IMR-90 (cell line): ENCODE results near the gene KRT9. TPM values are rescaled to one million over a fixed set of nuclear protein-coding genes. Genes with fewer than 3 reads are reported as not detected.

ENCODE experiments used
- ATAC-seq: fragments of 200-7000 bp; cut with Tn5 transposase; 2 replicates; pipeline ENCODE4 v1.9.1; 2020; ENCODE audit warnings: low read depth, mild to moderate bottlenecking, moderate library complexity
- BruUV-seq: library from RNA; stranded (reverse); fragments of 400-500 nt; replicated peaks from 2 replicates; lab custom pipeline; 2021; lab: Mats Ljungman, UMichigan
- CTCF ChIA-PET: fragments of 300-600 bp; formaldehyde crosslinking; extraction: SDS; loops from one replicate; lab custom pipeline; 2021; ENCODE audit warnings: antibody characterized with exemption; lab: Yijun Ruan, JAX
- POLR2A ChIA-PET: fragments of 300-600 bp; sonication (Branson Sonifier 250); formaldehyde crosslinking; loops from one replicate; lab custom pipeline; 2022; ENCODE audit warnings: antibody characterized with exemption; ENCODE audit not compliant: unreplicated experiment; lab: Charles Lee
- DNase-seq: peaks from one replicate; pipeline ENCODE4 v3.0.0; 2013
- H2AFZ ChIP-seq: replicated peaks from 2 replicates; pipeline ENCODE3; 2013; ENCODE audit warnings: low read length, mild to moderate bottlenecking; ENCODE audit not compliant: poor library complexity
- H2AK5ac ChIP-seq: 2 replicates; pipeline ENCODE4 v1.6.1; 2013; ENCODE audit warnings: low read depth, low read length, inconsistent platforms
- H2AK9ac ChIP-seq: replicated peaks from 2 replicates; pipeline ENCODE3; 2013; ENCODE audit warnings: mild to moderate bottlenecking, low read depth, low read length, moderate library complexity; ENCODE audit not compliant: poor library complexity
- H2BK120ac ChIP-seq: 2 replicates; pipeline ENCODE4 v1.6.1; 2013; ENCODE audit warnings: low read depth, low read length, inconsistent platforms
- H2BK15ac ChIP-seq: 3 replicates; pipeline ENCODE4 v1.6.1; 2013; ENCODE audit warnings: low read depth, low read length, inconsistent platforms
- H2BK20ac ChIP-seq: 2 replicates; pipeline ENCODE4 v1.6.1; 2013; ENCODE audit warnings: low read depth, mild to moderate bottlenecking, inconsistent platforms, low read length, moderate library complexity
- H2BK5ac ChIP-seq: 2 replicates; pipeline ENCODE4 v1.6.1; 2013; ENCODE audit warnings: mild to moderate bottlenecking, low read depth, low read length, inconsistent platforms; ENCODE audit not compliant: poor library complexity, severe bottlenecking
- H3K14ac ChIP-seq: replicated peaks from 2 replicates; pipeline ENCODE4 v1.6.1; 2013; ENCODE audit warnings: low read depth, low read length, inconsistent platforms
- H3K18ac ChIP-seq: 2 replicates; pipeline ENCODE4 v1.6.1; 2013; ENCODE audit warnings: low read depth, low read length, control low read depth
- H3K23ac ChIP-seq: 2 replicates; pipeline ENCODE4 v1.6.1; 2013; ENCODE audit warnings: low read depth, low read length, inconsistent platforms
- H3K27ac ChIP-seq: 2 replicates; pipeline ENCODE4 v1.5.1; 2013; ENCODE audit warnings: mild to moderate bottlenecking, control low read depth, low read length; ENCODE audit not compliant: insufficient read depth
- H3K27me3 ChIP-seq: 2 replicates; pipeline ENCODE4 v1.6.1; 2013; ENCODE audit warnings: low read length; ENCODE audit not compliant: control insufficient read depth, insufficient read depth
- H3K36me3 ChIP-seq: 2 replicates; pipeline ENCODE4 v1.6.1; 2013; ENCODE audit warnings: low read length, mixed read lengths; ENCODE audit not compliant: control insufficient read depth, insufficient read depth
- H3K4ac ChIP-seq: 2 replicates; pipeline ENCODE4 v1.6.1; 2013; ENCODE audit warnings: low read depth, low read length, inconsistent platforms
- H3K4me1 ChIP-seq: 2 replicates; pipeline ENCODE4 v1.6.1; 2013; ENCODE audit warnings: low read length, mixed read lengths; ENCODE audit not compliant: control insufficient read depth, insufficient read depth
- H3K4me2 ChIP-seq: 2 replicates; pipeline ENCODE4 v1.6.1; 2013; ENCODE audit warnings: low read depth, mild to moderate bottlenecking, control low read depth, low read length, moderate library complexity
- H3K4me3 ChIP-seq: 2 replicates; pipeline ENCODE4 v1.5.1; 2013; ENCODE audit warnings: low read depth, mild to moderate bottlenecking, control low read depth, low read length, moderate library complexity; ENCODE audit not compliant: insufficient read depth
- H3K56ac ChIP-seq: 2 replicates; pipeline ENCODE4 v1.6.1; 2013; ENCODE audit warnings: low read length, inconsistent platforms; ENCODE audit not compliant: insufficient read depth; ENCODE audit errors: extremely low read depth
- H3K79me1 ChIP-seq, 2 experiments: 2 replicates each; pipeline ENCODE4 v1.6.1; 2013; ENCODE audit warnings: low read length in 2 of 2, inconsistent platforms in 1 of 2, low read depth in 1 of 2
- H3K9ac ChIP-seq: 2 replicates; pipeline ENCODE4 v1.6.1; 2013; ENCODE audit warnings: low read depth, low read length, control low read depth
- H3K9me1 ChIP-seq: 2 replicates; pipeline ENCODE4 v1.6.1; 2013; ENCODE audit warnings: low read length, inconsistent platforms; ENCODE audit not compliant: insufficient read depth
- H3K9me3 ChIP-seq: 2 replicates; pipeline ENCODE4 v1.6.1; 2013; ENCODE audit warnings: low read length; ENCODE audit not compliant: control insufficient read depth, insufficient read depth
- H4K20me1 ChIP-seq: 2 replicates; pipeline ENCODE4 v1.6.1; 2013; ENCODE audit warnings: low read length, inconsistent platforms; ENCODE audit not compliant: insufficient read depth
- H4K5ac ChIP-seq: 2 replicates; pipeline ENCODE4 v1.6.1; 2013; ENCODE audit warnings: mild to moderate bottlenecking, low read depth, low read length, control low read depth
- H4K8ac ChIP-seq, 2 experiments: 2 replicates each; pipeline ENCODE4 v1.6.1; 2013; ENCODE audit warnings: low read depth in 2 of 2, low read length in 2 of 2, control low read depth in 1 of 2, inconsistent platforms in 1 of 2
- H4K91ac ChIP-seq: 2 replicates; pipeline ENCODE4 v1.6.1; 2013; ENCODE audit warnings: low read depth, low read length, inconsistent platforms; ENCODE audit not compliant: insufficient read depth
- BHLHE40 ChIP-seq: fragments of 150-350 bp; IDR thresholded peaks from 2 replicates; pipeline ENCODE4 v1.6.1; 2016; ENCODE audit warnings: mild to moderate bottlenecking, low read depth, low read length
- CEBPB ChIP-seq: IDR thresholded peaks from 2 replicates; pipeline ENCODE4 v1.6.1; 2012; ENCODE audit warnings: low read depth, low read length, improper control_type of control experiment
- FOS ChIP-seq: fragments of 150-350 bp; IDR thresholded peaks from 2 replicates; pipeline ENCODE4 v1.6.1; 2016; ENCODE audit warnings: low read depth, low read length
- MAFK ChIP-seq: IDR thresholded peaks from 2 replicates; pipeline ENCODE4 v1.6.1; 2012; ENCODE audit warnings: low read depth, low read length, improper control_type of control experiment
- MXI1 ChIP-seq: IDR thresholded peaks from 2 replicates; pipeline ENCODE4 v1.6.1; 2012; ENCODE audit warnings: low read depth, mild to moderate bottlenecking, low read length, moderate library complexity, borderline replicate concordance
- NFE2L2 ChIP-seq: fragments of 150-350 bp; IDR thresholded peaks from 2 replicates; pipeline ENCODE4 v1.6.1; 2016; ENCODE audit warnings: low read depth, mild to moderate bottlenecking, low read length
- WGBS, 2 experiments: methylation state at CpG; one replicate each; pipeline versions ENCODE4 v1.1.5 to v1.1.7; 2013; ENCODE audit warnings: missing lambda C conversion rate in 2 of 2; ENCODE audit not compliant: insufficient read length in 1 of 2; ENCODE audit errors: extremely low coverage in 2 of 2; 5-methylcytosine and 5-hydroxymethylcytosine counted together
- dilution Hi-C: fragments of 300-500 bp; cut with HindIII; formaldehyde crosslinking; loops from one replicate; pipeline ENCODE4 v1.14.3; 2018; ENCODE audit warnings: low sequenced_read_pairs; ENCODE audit not compliant: unreplicated experiment
- in situ Hi-C: fragments of 300-500 bp; cut with MboI; formaldehyde crosslinking; loops from 3 replicates; pipeline ENCODE4 v1.14.3; 2019; ENCODE audit warnings: low sequenced_read_pairs, inconsistent platforms, mixed read lengths
- intact Hi-C: fragments of 100-400 bp; cut with micrococcal nuclease; formaldehyde crosslinking; loops from 2 replicates; pipeline ENCODE4 v1.10.0; 2022
- polyA plus RNA-seq, 3 experiments: library from polyadenylated mRNA; depleted of rRNA; stranded (reverse); fragments of >200 nt; gene quantifications; 2 replicates each; pipeline ENCODE4 v1.2.3, GENCODE V29; 2012; ENCODE audit warnings: low replicate concordance in 1 of 3
- total RNA-seq: library from RNA; depleted of rRNA; stranded (reverse); fragments of >200 nt; gene quantifications from 2 replicates; pipeline ENCODE4 v1.2.3, GENCODE V29; 2012
- TF ChIP-seq, protein P1 (sequence below): conservative IDR thresholded peaks from 2 replicates; pipeline ENCODE4 v1.5.1; 2012; ENCODE audit warnings: mild to moderate bottlenecking, low read depth, low read length, improper control_type of control experiment
- TF ChIP-seq, protein P2 (sequence below): fragments of 150-350 bp; IDR thresholded peaks from 2 replicates; pipeline ENCODE4 v1.6.1; 2017; ENCODE audit warnings: mild to moderate bottlenecking, antibody characterized with exemption, low read length, low read depth

The KRT9 gene
- total and polyA plus RNA-seq, 2 of the 4 experiments (the other 2 are of a cell fraction), result not detected

DNA sequence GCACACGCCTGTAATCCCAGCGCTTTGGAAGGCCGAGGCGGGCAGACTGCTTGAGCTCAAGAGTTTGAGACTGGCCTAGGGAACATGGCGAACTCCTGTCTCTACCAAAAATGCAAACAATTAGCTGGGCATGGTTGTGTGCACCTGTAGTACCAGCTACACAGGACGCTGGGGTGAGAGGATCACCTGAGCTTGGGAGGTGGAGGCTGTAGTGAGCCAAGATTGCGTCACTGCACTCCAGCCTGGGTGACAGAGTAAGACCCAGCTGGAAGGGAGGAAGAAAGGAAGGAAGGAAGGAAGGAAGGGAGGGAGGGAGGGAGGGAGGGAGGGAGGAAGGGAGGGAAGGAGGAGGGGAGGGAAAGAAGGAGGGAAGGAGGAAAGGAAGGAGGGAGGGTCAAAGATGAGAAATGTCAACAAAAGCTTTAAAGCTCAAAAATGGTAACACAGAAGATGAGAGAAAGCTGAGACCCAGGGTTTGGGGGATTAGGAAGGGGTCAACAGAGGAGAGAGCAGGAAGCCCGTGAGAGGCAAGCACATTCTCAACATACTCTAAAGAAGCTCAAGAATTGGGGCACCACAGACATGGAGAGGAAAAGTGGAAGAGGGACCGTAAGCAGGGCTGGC lies 38.8 kb downstream of the KRT9 start:
- in situ Hi-C loops, result no loop called here
- no peak for ATAC-seq
- H2BK5ac ChIP-seq, result no peak overlapping the region

More for the DNA sequence above, 38.8 kb downstream of the KRT9 start:
- Histone ChIP-seq H3K9ac (no peak overlapping the region), H3K27ac (no peak overlapping the region), H3K27me3 (no peaks in the 10 kb centered on the region), H3K23ac (no peak overlapping the region), H3K9me3 (no peaks in the 10 kb centered on the region), H4K8ac (no peak overlapping the region), H2BK120ac (no peak overlapping the region), H2BK20ac (no peak overlapping the region), H3K18ac (no peak overlapping the region), H2AK5ac (no peak overlapping the region), H4K91ac (no peak overlapping the region), H4K5ac (no peak overlapping the region), H3K36me3 (no peaks in the 10 kb centered on the region), H4K20me1 (no peaks in the 10 kb centered on the region), H2AK9ac (no peak overlapping the region), H3K4me1 (peaks cover 16% of the 10 kb centered on the region), H3K9me1 (peaks cover 21% of the 10 kb centered on the region), H3K79me1 (no peaks in the 10 kb centered on the region), H3K4me2 (no peak overlapping the region), H3K56ac (no peak overlapping the region), H3K14ac (no peak overlapping the region), H3K4me3 (no peak overlapping the region), H2AFZ (no peak overlapping the region), H2BK15ac (no peak overlapping the region), H3K4ac (no peak overlapping the region)
- ChIA-PET CTCF (interaction anchor here (1.4 kb wide), 1 partner anchor 17 kb away, joined by 3 read pairs; no protein-coding TSS in a partner anchor), POLR2A (no interaction called here)
- WGBS, 2 experiments, result 88% methylated on average over 6 of the region's 9 CpGs; no CpG with 5 or more reads in 1 of the 2 experiments
- DNase-seq, result no peak
- TF ChIP-seq MAFK (no peak), CEBPB (0 out of 2 replicates have a peak, but pooled peaks have one; percentile 7), BHLHE40 (no peak), MXI1 (no peak), FOS (no peak), NFE2L2 (no peak)
- TF ChIP-seq, protein P1, sequence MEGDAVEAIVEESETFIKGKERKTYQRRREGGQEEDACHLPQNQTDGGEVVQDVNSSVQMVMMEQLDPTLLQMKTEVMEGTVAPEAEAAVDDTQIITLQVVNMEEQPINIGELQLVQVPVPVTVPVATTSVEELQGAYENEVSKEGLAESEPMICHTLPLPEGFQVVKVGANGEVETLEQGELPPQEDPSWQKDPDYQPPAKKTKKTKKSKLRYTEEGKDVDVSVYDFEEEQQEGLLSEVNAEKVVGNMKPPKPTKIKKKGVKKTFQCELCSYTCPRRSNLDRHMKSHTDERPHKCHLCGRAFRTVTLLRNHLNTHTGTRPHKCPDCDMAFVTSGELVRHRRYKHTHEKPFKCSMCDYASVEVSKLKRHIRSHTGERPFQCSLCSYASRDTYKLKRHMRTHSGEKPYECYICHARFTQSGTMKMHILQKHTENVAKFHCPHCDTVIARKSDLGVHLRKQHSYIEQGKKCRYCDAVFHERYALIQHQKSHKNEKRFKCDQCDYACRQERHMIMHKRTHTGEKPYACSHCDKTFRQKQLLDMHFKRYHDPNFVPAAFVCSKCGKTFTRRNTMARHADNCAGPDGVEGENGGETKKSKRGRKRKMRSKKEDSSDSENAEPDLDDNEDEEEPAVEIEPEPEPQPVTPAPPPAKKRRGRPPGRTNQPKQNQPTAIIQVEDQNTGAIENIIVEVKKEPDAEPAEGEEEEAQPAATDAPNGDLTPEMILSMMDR, result no peak
- TF ChIP-seq, protein P2, sequence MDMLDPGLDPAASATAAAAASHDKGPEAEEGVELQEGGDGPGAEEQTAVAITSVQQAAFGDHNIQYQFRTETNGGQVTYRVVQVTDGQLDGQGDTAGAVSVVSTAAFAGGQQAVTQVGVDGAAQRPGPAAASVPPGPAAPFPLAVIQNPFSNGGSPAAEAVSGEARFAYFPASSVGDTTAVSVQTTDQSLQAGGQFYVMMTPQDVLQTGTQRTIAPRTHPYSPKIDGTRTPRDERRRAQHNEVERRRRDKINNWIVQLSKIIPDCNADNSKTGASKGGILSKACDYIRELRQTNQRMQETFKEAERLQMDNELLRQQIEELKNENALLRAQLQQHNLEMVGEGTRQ, result no peak
- dilution Hi-C loops (no loop called here), intact Hi-C loops (no loop called here)
- no TSS peak for BruUV-seq
